Small intestine (tissue), 7 donors: ENCODE results near the gene ADAM23. TPM values are rescaled to one million over a fixed set of nuclear protein-coding genes. Genes with fewer than 3 reads are reported as not detected.

Experiments
- DNase-seq, 2 donors: peaks; one replicate each; pipeline versions ENCODE4 v3.0.0 to v3.0.0-alpha.2; 2013
- FAIRE-seq: peaks from 2 replicates; lab custom pipeline; 2012; peaks lifted over from hg19 to GRCh38; lab: Jason Lieb, UNC
- H3K27ac ChIP-seq, 3 donors: one replicate each; pipeline ENCODE4 v1.5.1; 2013; ENCODE audit warnings: low read length in 2 of 3, mild to moderate bottlenecking in 2 of 3, control low read depth in 1 of 3, inconsistent platforms in 1 of 3, low read depth in 1 of 3, moderate library complexity in 1 of 3
- H3K27me3 ChIP-seq, 3 donors: one replicate each; pipeline ENCODE4 v1.6.1; 2013; ENCODE audit warnings: low read length in 3 of 3, inconsistent platforms in 1 of 3; ENCODE audit not compliant: control insufficient read depth in 3 of 3, insufficient read depth in 3 of 3
- H3K36me3 ChIP-seq, 3 donors: one replicate each; pipeline ENCODE4 v1.6.1; 2013; ENCODE audit warnings: low read length in 3 of 3, inconsistent platforms in 1 of 3, low read depth in 1 of 3, mild to moderate bottlenecking in 1 of 3, moderate library complexity in 1 of 3; ENCODE audit not compliant: control insufficient read depth in 3 of 3, insufficient read depth in 2 of 3
- H3K4me1 ChIP-seq, 3 donors: one replicate each; pipeline ENCODE4 v1.6.1; 2013; ENCODE audit warnings: low read length in 2 of 3, inconsistent platforms in 1 of 3, low read depth in 1 of 3, mild to moderate bottlenecking in 1 of 3, moderate library complexity in 1 of 3; ENCODE audit not compliant: control insufficient read depth in 3 of 3, insufficient read depth in 2 of 3
- H3K4me3 ChIP-seq, 3 donors: one replicate each; pipeline ENCODE4 v1.5.1; 2013; ENCODE audit warnings: low read length in 3 of 3, control low read depth in 1 of 3, inconsistent platforms in 1 of 3, low read depth in 1 of 3, mild to moderate bottlenecking in 1 of 3, moderate library complexity in 1 of 3
- H3K9me3 ChIP-seq, 2 donors: one replicate each; pipeline ENCODE4 v1.6.1; 2013; ENCODE audit warnings: low read depth in 1 of 2, low read length in 1 of 2; ENCODE audit not compliant: control insufficient read depth in 2 of 2, insufficient read depth in 1 of 2
- WGBS, 3 donors: extraction: QIAGEN DNeasy Blood & Tissue Kit; methylation state at CpG; one replicate each; pipeline ENCODE4 v1.1.7; 2013; 5-methylcytosine and 5-hydroxymethylcytosine counted together
- polyA plus RNA-seq, 4 donors: library from polyadenylated mRNA; stranded (reverse) in 3 of 4; unstranded in 1 of 4; fragments of 200-250 nt in 3 of 4; fragments of 120-200 nt in 1 of 4; gene quantifications; one replicate each; pipeline versions ENCODE4 v1.2.1 to v1.2.3, GENCODE V29; 2013
- donor health status: healthy with polysubstance abuse.
- donor health status: control.
- donor health status: control.
- donor health status: Bipolar disorder and iron deficiency.
- donor health status: healthy.

The ADAM23 gene
- polyA plus RNA-seq, 4 donors = 0.27 to 1.6 (median 1.4) TPM; not detected in 1

GRCh38 chr2:206488623-206489022, 45.3 kb downstream of the ADAM23 start:
- Histone ChIP-seq H3K36me3 (no peaks in the 10 kb centered on the region), H3K4me3 (no peak overlapping the region), H3K27me3 (no peaks in the 10 kb centered on the region), H3K9me3 (no peaks in the 10 kb centered on the region), H3K27ac (no peak overlapping the region), H3K4me1 (no peaks in the 10 kb centered on the region)
- DNase-seq (no peak), FAIRE-seq (no peak)
- 62 to 80% (median 72%) methylated on average over 1 of the region's 1 CpG for WGBS, 3 donors

GRCh38 chr2:206494061-206494460, 50.7 kb downstream of the ADAM23 start:
- WGBS, 3 donors = 75 to 88% (median 77%) methylated on average over 1 of the region's 1 CpG
- Histone ChIP-seq H3K4me3 (no peak overlapping the region), H3K27ac (no peak overlapping the region), H3K4me1 (no peaks in the 10 kb centered on the region), H3K36me3 (no peaks in the 10 kb centered on the region), H3K9me3 (no peaks in the 10 kb centered on the region), H3K27me3 (no peaks in the 10 kb centered on the region)
- FAIRE-seq (no peak), DNase-seq (no peak)

GRCh38 chr2:206502729-206503128, 59.4 kb downstream of the ADAM23 start:
- H3K9me3 ChIP-seq = no peaks in the 10 kb centered on the region
- DNase-seq (no peak), FAIRE-seq (no peak)
- H3K4me1 ChIP-seq = no peaks in the 10 kb centered on the region
- no peaks in the 10 kb centered on the region for H3K36me3 ChIP-seq
- 74 to 75% (median 74%) methylated on average over 4 of the region's 4 CpGs for WGBS, 3 donors
- H3K27me3 ChIP-seq = no peaks in the 10 kb centered on the region
- no peak overlapping the region for H3K27ac ChIP-seq
- H3K4me3 ChIP-seq = no peak overlapping the region

- 51 to 55% (median 52%) methylated on average over 2 of the region's 2 CpGs for WGBS, 3 donors
- Histone ChIP-seq H3K27me3 (no peaks in the 10 kb centered on the region), H3K4me3 (no peak overlapping the region), H3K4me1 (no peaks in the 10 kb centered on the region), H3K27ac (no peak overlapping the region), H3K9me3 (no peaks in the 10 kb centered on the region), H3K36me3 (no peaks in the 10 kb centered on the region)
- DNase-seq (no peak), FAIRE-seq (no peak)
Measured at GRCh38 chr2:206511283-206511682, 68.0 kb downstream of the ADAM23 start.

- no peak overlapping the region for H3K27ac ChIP-seq
- WGBS, 3 donors = 78 to 80% (median 80%) methylated on average over 1 of the region's 1 CpG
- no peak for FAIRE-seq
- peaks cover 0 to 2% (median 0%) of the 10 kb centered on the region in 3 donors for H3K27me3 ChIP-seq
- no peaks in the 10 kb centered on the region for H3K9me3 ChIP-seq
- H3K36me3 ChIP-seq = no peaks in the 10 kb centered on the region
- H3K4me1 ChIP-seq = no peaks in the 10 kb centered on the region
- DNase-seq = no peak
- no peak overlapping the region for H3K4me3 ChIP-seq
Measured at GRCh38 chr2:206512999-206513398, 69.7 kb downstream of the ADAM23 start.

GRCh38 chr2:206515580-206515979, 72.2 kb downstream of the ADAM23 start:
- H3K36me3 ChIP-seq = no peaks in the 10 kb centered on the region
- FAIRE-seq (no peak), DNase-seq (no peak)
- no peak overlapping the region for H3K4me3 ChIP-seq
- H3K27ac ChIP-seq = no peak overlapping the region
- H3K27me3 ChIP-seq = peaks cover 0 to 2% (median 0%) of the 10 kb centered on the region in 3 donors
- 49 to 70% (median 58%) methylated on average over 1 of the region's 1 CpG for whole genome bisulfite sequencing, 3 donors
- H3K4me1 ChIP-seq = no peaks in the 10 kb centered on the region
- no peaks in the 10 kb centered on the region for H3K9me3 ChIP-seq

GRCh38 chr2:206518997-206519396, 75.7 kb downstream of the ADAM23 start:
- Histone ChIP-seq H3K27me3 (peaks cover 0 to 2% (median 0%) of the 10 kb centered on the region in 3 donors), H3K27ac (no peak overlapping the region), H3K4me3 (no peak overlapping the region), H3K9me3 (no peaks in the 10 kb centered on the region), H3K36me3 (no peaks in the 10 kb centered on the region), H3K4me1 (no peaks in the 10 kb centered on the region)
- WGBS, 3 donors = 64 to 85% (median 69%) methylated on average over 2 of the region's 2 CpGs
- no peak for FAIRE-seq
- no peak for DNase-seq

- H3K27me3 ChIP-seq = peaks cover 0 to 2% (median 0%) of the 10 kb centered on the region in 3 donors
- no peaks in the 10 kb centered on the region for H3K4me1 ChIP-seq
- H3K27ac ChIP-seq = no peak overlapping the region
- DNase-seq = no peak
- 41 to 70% (median 59%) methylated on average over 3 of the region's 3 CpGs for WGBS, 3 donors
- no peak overlapping the region for H3K4me3 ChIP-seq
- H3K9me3 ChIP-seq = no peaks in the 10 kb centered on the region
- no peak for FAIRE-seq
- H3K36me3 ChIP-seq = no peaks in the 10 kb centered on the region
Measured at GRCh38 chr2:206520450-206520849, 77.1 kb downstream of the ADAM23 start.

GRCh38 chr2:206521115-206521514, 77.8 kb downstream of the ADAM23 start:
- Histone ChIP-seq H3K36me3 (no peaks in the 10 kb centered on the region), H3K27me3 (peaks cover 0 to 2% (median 0%) of the 10 kb centered on the region in 3 donors), H3K4me3 (no peak overlapping the region), H3K4me1 (no peaks in the 10 kb centered on the region), H3K9me3 (no peaks in the 10 kb centered on the region), H3K27ac (no peak overlapping the region)
- FAIRE-seq (no peak), DNase-seq (no peak)
- 48 to 57% (median 56%) methylated on average over 3 of the region's 3 CpGs for WGBS, 3 donors
